ENCODE results near the gene CFAP52. TPM values are rescaled to one million over a fixed set of nuclear protein-coding genes. Genes with fewer than 3 reads are reported as not detected.

The CFAP52 gene
- total and polyA plus RNA-seq, 4 donors, result 0.33 TPM; not detected in 3

DNA sequence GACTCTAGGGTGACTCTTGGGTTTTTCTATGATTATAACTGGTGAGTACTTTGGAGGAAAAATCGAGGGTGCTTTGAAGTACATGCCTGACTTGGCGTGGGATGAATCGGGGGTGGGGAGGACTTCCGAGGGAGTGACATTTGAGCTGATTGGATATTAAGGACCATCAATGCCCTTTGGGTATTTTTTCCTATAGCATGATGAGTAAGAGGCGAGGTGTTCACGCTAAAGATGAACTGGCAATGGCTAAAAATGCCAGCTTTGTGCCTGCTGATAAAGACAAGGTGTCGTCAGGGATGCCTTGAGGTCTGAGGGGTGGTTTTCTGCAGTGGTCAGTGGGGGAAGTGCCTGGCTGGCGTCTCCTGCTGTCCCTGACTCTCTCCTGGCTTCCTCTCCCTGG, 94.2 kb downstream of the CFAP52 start:
- TF ChIP-seq, protein P1, sequence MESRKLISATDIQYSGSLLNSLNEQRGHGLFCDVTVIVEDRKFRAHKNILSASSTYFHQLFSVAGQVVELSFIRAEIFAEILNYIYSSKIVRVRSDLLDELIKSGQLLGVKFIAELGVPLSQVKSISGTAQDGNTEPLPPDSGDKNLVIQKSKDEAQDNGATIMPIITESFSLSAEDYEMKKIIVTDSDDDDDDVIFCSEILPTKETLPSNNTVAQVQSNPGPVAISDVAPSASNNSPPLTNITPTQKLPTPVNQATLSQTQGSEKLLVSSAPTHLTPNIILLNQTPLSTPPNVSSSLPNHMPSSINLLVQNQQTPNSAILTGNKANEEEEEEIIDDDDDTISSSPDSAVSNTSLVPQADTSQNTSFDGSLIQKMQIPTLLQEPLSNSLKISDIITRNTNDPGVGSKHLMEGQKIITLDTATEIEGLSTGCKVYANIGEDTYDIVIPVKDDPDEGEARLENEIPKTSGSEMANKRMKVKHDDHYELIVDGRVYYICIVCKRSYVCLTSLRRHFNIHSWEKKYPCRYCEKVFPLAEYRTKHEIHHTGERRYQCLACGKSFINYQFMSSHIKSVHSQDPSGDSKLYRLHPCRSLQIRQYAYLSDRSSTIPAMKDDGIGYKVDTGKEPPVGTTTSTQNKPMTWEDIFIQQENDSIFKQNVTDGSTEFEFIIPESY (IDR thresholded peaks at IDR 0.05), result no peak
- no peak for TF ChIP-seq REST (IDR thresholded peaks at IDR 0.05)
- TF ChIP-seq GABPA (IDR thresholded peaks at IDR 0.05 in 1 of 2, conservative IDR thresholded peaks at IDR 0.05 in 1 of 2), result no peak
- TF ChIP-seq MAX (IDR thresholded peaks at IDR 0.05), result no peak
- TF ChIP-seq YY1 (IDR thresholded peaks at IDR 0.05), result no peak
- no peak for TF ChIP-seq JUND (IDR thresholded peaks at IDR 0.05)
- no peak for TF ChIP-seq TAF1 (conservative IDR thresholded peaks at IDR 0.05)
- TF ChIP-seq, protein P2, sequence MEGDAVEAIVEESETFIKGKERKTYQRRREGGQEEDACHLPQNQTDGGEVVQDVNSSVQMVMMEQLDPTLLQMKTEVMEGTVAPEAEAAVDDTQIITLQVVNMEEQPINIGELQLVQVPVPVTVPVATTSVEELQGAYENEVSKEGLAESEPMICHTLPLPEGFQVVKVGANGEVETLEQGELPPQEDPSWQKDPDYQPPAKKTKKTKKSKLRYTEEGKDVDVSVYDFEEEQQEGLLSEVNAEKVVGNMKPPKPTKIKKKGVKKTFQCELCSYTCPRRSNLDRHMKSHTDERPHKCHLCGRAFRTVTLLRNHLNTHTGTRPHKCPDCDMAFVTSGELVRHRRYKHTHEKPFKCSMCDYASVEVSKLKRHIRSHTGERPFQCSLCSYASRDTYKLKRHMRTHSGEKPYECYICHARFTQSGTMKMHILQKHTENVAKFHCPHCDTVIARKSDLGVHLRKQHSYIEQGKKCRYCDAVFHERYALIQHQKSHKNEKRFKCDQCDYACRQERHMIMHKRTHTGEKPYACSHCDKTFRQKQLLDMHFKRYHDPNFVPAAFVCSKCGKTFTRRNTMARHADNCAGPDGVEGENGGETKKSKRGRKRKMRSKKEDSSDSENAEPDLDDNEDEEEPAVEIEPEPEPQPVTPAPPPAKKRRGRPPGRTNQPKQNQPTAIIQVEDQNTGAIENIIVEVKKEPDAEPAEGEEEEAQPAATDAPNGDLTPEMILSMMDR (IDR thresholded peaks at IDR 0.05; ENCODE audit: low read depth, low read length, missing input control), result no peak
- TF ChIP-seq EGR1 (IDR thresholded peaks at IDR 0.05; ENCODE audit: low read depth in 2 of 2), result no peak
- TF ChIP-seq FOXA2 (IDR thresholded peaks at IDR 0.05), result no peak
- no peak for TF ChIP-seq SP1 (IDR thresholded peaks at IDR 0.05)
- H3K36me3 ChIP-seq (ENCODE audit: control insufficient read depth in 4 of 4, insufficient read depth in 3 of 4, low read depth in 1 of 4, low read length in 3 of 4), result no peaks in the 10 kb centered on the region
- H3K27me3 ChIP-seq (ENCODE audit: control insufficient read depth in 4 of 4, insufficient read depth in 4 of 4, low read length in 3 of 4), result peaks cover 0 to 2% (median 0%) of the 10 kb centered on the region in 4 donors
- H3K9me3 ChIP-seq (ENCODE audit: control insufficient read depth in 4 of 4, low read length in 3 of 4), result no peaks in the 10 kb centered on the region
- H3K9ac ChIP-seq (ENCODE audit: low read depth in 1 of 2, low read length in 2 of 2), result no peak overlapping the region
- no peak overlapping the region for H3K4me3 ChIP-seq (ENCODE audit: low read depth in 1 of 3, low read length in 3 of 3)
- WGBS, result 86% methylated on average over 8 of the region's 8 CpGs
- DNase-seq (ENCODE audit: low spot score), result no peak
- no peaks in the 10 kb centered on the region for H3K4me1 ChIP-seq (ENCODE audit: control insufficient read depth in 4 of 4, insufficient read depth in 4 of 4, low read length in 3 of 4)
- no peak overlapping the region for H3K27ac ChIP-seq (ENCODE audit: low read depth in 1 of 2, low read length in 2 of 2)

DNA sequence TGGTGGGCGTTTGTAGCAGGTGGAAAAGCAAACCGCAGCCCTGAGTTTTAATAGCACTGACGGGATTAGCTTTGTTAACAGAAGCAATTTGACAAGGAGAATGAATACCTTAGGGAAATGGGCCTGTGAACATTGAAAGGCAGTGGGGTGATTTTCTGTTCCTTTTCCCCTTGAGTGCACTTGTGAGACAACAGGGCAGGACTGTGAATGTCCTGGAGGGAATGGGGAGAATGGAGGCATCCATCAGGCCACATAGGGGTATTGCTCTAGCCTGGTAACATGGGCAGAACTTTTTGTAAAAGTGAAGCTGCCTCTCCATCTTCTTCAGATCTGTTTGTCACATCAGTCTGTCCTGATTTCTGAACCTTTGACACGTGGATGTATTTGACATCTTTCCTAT, 95.1 kb downstream of the CFAP52 start:
- DNase-seq (ENCODE audit: low spot score), result no peak
- H3K9ac ChIP-seq (ENCODE audit: low read depth in 1 of 2, low read length in 2 of 2), result no peak overlapping the region
- H3K36me3 ChIP-seq (ENCODE audit: control insufficient read depth in 4 of 4, insufficient read depth in 3 of 4, low read depth in 1 of 4, low read length in 3 of 4), result no peaks in the 10 kb centered on the region
- TF ChIP-seq FOXA1 (IDR thresholded peaks at IDR 0.05) (no peak), YY1 (IDR thresholded peaks at IDR 0.05) (no peak)
- no peaks in the 10 kb centered on the region for H3K4me1 ChIP-seq (ENCODE audit: control insufficient read depth in 4 of 4, insufficient read depth in 4 of 4, low read length in 3 of 4)
- no peak overlapping the region for H3K4me3 ChIP-seq (ENCODE audit: low read depth in 1 of 3, low read length in 3 of 3)
- H3K27me3 ChIP-seq (ENCODE audit: control insufficient read depth in 4 of 4, insufficient read depth in 4 of 4, low read length in 3 of 4), result peaks cover 0 to 2% (median 0%) of the 10 kb centered on the region in 4 donors
- H3K27ac ChIP-seq (ENCODE audit: low read depth in 1 of 2, low read length in 2 of 2), result no peak overlapping the region
- no peaks in the 10 kb centered on the region for H3K9me3 ChIP-seq (ENCODE audit: control insufficient read depth in 4 of 4, low read length in 3 of 4)
- WGBS, result 82% methylated on average over 4 of the region's 4 CpGs
